AG04449 (cell line): ENCODE data around the gene WDR47.
"Not testable (repeated sequence)": the region's sequence is repeated elsewhere in the genome, so short reads cannot be mapped to it uniquely, and the experiment has no call there.

Experiments used
- CTCF ChIA-PET: fragments of 350-600 bp; formaldehyde crosslinking; extraction: SDS; loops from one replicate; lab custom pipeline; 2021; ENCODE audit warnings: antibody characterized with exemption; lab: Yijun Ruan, JAX
- POLR2A ChIA-PET: fragments of 400-600, 350-600 bp; formaldehyde crosslinking; extraction: SDS; loops from one replicate; lab custom pipeline; 2020; ENCODE audit warnings: antibody characterized with exemption, inconsistent platforms; lab: Yijun Ruan, JAX
- DNase-seq: peaks from one replicate; pipeline ENCODE4 v3.0.0-alpha.2; 2010; ENCODE audit warnings: low read depth, low spot score
- H3K4me3 ChIP-seq: 2 replicates; pipeline ENCODE4 v1.5.1; 2011; ENCODE audit warnings: low read depth, mild to moderate bottlenecking, control low read depth, low read length
- TF ChIP-seq, protein P1 (sequence below): IDR thresholded peaks from one replicate; pipeline ENCODE4 v1.5.1; 2011; ENCODE audit warnings: mild to moderate bottlenecking, moderate library complexity, low read length, control low read depth, inconsistent platforms; ENCODE audit not compliant: insufficient read depth; ENCODE audit errors: missing control alignments

The WDR47 gene

DNA sequence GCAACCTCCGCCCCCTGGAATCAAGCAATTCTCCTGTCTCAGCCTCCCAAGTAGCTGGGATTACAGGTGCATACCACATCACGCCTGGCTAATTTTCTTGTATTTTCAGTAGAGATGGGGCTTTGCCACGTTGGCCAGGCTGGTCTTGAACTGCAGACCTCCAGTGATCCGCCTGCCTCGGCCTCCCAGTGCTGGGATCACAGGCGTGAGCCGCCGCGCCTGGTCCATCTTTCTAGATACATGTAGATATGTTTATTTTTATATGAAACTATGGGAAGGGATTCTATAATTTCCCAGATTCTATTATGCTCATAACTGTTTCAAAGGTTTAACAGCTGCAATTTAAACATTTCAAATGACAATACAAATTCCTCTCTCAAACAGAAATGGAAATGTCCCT lies 105.7 kb downstream of the WDR47 start:
- ChIA-PET POLR2A (no interaction called here), CTCF (interaction anchor here (1.2 kb wide), 1 partner anchor 11 kb away, joined by 3 read pairs; no protein-coding TSS in a partner anchor)
- TF ChIP-seq, protein P1, sequence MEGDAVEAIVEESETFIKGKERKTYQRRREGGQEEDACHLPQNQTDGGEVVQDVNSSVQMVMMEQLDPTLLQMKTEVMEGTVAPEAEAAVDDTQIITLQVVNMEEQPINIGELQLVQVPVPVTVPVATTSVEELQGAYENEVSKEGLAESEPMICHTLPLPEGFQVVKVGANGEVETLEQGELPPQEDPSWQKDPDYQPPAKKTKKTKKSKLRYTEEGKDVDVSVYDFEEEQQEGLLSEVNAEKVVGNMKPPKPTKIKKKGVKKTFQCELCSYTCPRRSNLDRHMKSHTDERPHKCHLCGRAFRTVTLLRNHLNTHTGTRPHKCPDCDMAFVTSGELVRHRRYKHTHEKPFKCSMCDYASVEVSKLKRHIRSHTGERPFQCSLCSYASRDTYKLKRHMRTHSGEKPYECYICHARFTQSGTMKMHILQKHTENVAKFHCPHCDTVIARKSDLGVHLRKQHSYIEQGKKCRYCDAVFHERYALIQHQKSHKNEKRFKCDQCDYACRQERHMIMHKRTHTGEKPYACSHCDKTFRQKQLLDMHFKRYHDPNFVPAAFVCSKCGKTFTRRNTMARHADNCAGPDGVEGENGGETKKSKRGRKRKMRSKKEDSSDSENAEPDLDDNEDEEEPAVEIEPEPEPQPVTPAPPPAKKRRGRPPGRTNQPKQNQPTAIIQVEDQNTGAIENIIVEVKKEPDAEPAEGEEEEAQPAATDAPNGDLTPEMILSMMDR, result no peak

DNA sequence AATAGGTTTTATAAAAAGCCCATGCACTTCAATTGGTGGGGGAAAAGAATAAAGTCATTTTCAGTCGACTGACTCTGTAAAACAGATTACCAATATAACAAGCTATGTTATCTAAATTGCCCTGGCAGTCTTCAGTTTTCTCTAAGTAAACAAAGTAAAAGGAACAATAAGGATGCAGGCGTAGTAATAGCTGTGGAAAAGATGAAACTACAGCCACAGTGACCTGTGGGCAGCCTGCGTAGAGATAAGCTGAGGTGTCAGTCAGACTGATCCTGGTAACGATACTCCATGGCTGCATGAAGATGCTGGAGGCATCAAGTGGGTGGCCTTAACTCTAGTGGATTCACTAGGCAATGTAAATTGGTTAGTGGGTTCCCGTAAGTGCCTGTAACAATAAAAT lies 108.0 kb downstream of the WDR47 start:
- TF ChIP-seq, protein P1, result no peak
- no peak overlapping the region for H3K4me3 ChIP-seq
- CTCF ChIA-PET, result interaction anchor here (1.3 kb wide), 1 partner anchor 106 kb away, joined by 3 read pairs; no protein-coding TSS in a partner anchor
- POLR2A ChIA-PET, result no interaction called here
- DNase-seq, result no peak

More for the DNA sequence above, 105.7 kb downstream of the WDR47 start:
- H3K4me3 ChIP-seq, result no peak overlapping the region
- no peak for DNase-seq

DNA sequence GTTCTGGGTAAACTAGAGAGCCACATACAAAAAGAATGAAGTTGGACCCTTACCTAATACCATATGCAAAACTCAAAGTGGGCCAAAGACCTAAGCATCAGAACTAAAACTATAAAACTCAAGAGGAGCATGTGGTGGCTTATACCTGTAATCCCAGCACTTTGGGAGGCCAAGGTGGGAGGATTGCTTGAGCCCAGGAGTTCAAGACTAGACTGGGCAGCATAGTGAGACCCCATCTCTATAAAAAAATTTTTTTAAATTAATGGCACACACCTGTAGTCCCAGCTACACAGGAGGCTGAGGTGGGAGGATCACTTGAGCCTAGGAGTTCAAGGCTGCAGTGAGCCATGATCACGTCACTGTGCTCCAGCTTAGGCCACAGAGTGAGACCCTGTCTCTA lies 114.3 kb downstream of the WDR47 start:
- CTCF ChIA-PET, H3K4me3 ChIP-seq, POLR2A ChIA-PET, DNase-seq: not testable (repeated sequence)

DNA sequence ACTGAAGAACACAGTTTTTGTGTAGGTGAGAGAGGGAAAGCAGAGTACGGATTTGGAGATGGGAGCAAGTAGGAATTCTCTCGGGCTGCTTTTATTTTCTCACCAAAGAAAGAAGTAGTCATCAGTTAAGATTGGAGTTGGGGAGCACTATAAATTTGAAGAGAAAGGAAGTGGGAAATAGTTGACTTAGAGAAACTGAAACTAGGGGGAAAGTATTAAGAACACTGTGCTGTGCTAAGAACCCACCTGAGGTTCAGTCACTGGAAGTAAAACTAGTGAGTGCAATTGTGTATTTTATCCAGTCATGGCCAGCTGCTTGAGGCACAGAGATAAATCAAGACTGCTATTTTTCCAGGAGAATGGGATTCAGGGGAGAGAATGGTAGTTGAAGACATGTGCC lies 116.0 kb downstream of the WDR47 start:
- CTCF ChIA-PET, result no interaction called here
- H3K4me3 ChIP-seq, result no peak overlapping the region
- TF ChIP-seq, protein P1, result no peak
- DNase-seq, result no peak
- POLR2A ChIA-PET, result no interaction called here
